Activated B cell treated with CpG ODN at 0.5 μM for 24 hours (primary cell): ENCODE results near the gene BPIFB2. TPM values are rescaled to one million over a fixed set of nuclear protein-coding genes. Genes with fewer than 3 reads are reported as not detected.
"Not testable (repeated sequence)": the region's sequence is repeated elsewhere in the genome, so short reads cannot be mapped to it uniquely, and the experiment has no call there.

Source experiments
- ATAC-seq: fragments of 200-7000 bp; cut with Tn5 transposase; one replicate; pipeline ENCODE4 v1.10.0; 2021; ENCODE audit warnings: low read depth, mild to moderate bottlenecking, moderate library complexity
- CTCF ChIA-PET: fragments of 350-600 bp; sonication (Branson Sonifier 250); formaldehyde crosslinking; loops from one replicate; lab custom pipeline; 2021; ENCODE audit warnings: antibody characterized with exemption; lab: Charles Lee
- POLR2A ChIA-PET: fragments of 350-600 bp; sonication (Branson Sonifier 250); formaldehyde crosslinking; loops from one replicate; lab custom pipeline; 2021; ENCODE audit warnings: antibody characterized with exemption; lab: Charles Lee
- DNase-seq: peaks from one replicate; pipeline ENCODE4 v3.0.0; 2022
- H3K27ac Mint-ChIP-seq: one replicate; pipeline ENCODE4 v1.8.0; 2020; ENCODE audit warnings: mixed read lengths
- H3K27me3 Mint-ChIP-seq: one replicate; pipeline ENCODE4 v1.8.0; 2021; ENCODE audit warnings: mixed read lengths
- H3K36me3 Mint-ChIP-seq: one replicate; pipeline ENCODE4 v1.8.0; 2021; ENCODE audit warnings: low read depth, mixed read lengths
- H3K4me1 Mint-ChIP-seq: one replicate; pipeline ENCODE4 v1.8.0; 2021; ENCODE audit warnings: mixed read lengths
- H3K4me3 Mint-ChIP-seq: one replicate; pipeline ENCODE4 v1.8.0; 2020; ENCODE audit warnings: mild to moderate bottlenecking, mixed read lengths
- H3K9me3 Mint-ChIP-seq: one replicate; pipeline ENCODE4 v1.8.0; 2020; ENCODE audit warnings: mixed read lengths
- intact Hi-C: fragments of 100-400 bp; cut with micrococcal nuclease; formaldehyde crosslinking; loops from one replicate; pipeline ENCODE4 v1.15.1; 2024
- total RNA-seq: library from RNA; stranded (reverse); gene quantifications from 2 replicates; pipeline ENCODE4 v1.2.3, GENCODE V29; 2022
- TF ChIP-seq, protein P1 (sequence below): fragments of 200-600 bp; IDR thresholded peaks from one replicate; pipeline ENCODE4 v1.8.0; 2022; ENCODE audit warnings: antibody characterized with exemption, mild to moderate bottlenecking

The BPIFB2 gene
- total RNA-seq, 1 donor from 2014 or later, result not detected

GRCh38 chr20:32960849-32961731 lies 46.4 kb upstream of the BPIFB2 start:
- Mint-ChIP-seq H3K9me3 (peaks cover 15% of the 10 kb centered on the region), H3K27me3 (peaks cover 3% of the 10 kb centered on the region), H3K4me1 (no peaks in the 10 kb centered on the region), H3K36me3 (peaks cover 6% of the 10 kb centered on the region), H3K4me3 (no peak overlapping the region), H3K27ac (no peak overlapping the region)
- intact Hi-C loops, result no loop called here
- no peak for ATAC-seq
- ChIA-PET CTCF (no interaction called here), POLR2A (no interaction called here)
- TF ChIP-seq, protein P1, sequence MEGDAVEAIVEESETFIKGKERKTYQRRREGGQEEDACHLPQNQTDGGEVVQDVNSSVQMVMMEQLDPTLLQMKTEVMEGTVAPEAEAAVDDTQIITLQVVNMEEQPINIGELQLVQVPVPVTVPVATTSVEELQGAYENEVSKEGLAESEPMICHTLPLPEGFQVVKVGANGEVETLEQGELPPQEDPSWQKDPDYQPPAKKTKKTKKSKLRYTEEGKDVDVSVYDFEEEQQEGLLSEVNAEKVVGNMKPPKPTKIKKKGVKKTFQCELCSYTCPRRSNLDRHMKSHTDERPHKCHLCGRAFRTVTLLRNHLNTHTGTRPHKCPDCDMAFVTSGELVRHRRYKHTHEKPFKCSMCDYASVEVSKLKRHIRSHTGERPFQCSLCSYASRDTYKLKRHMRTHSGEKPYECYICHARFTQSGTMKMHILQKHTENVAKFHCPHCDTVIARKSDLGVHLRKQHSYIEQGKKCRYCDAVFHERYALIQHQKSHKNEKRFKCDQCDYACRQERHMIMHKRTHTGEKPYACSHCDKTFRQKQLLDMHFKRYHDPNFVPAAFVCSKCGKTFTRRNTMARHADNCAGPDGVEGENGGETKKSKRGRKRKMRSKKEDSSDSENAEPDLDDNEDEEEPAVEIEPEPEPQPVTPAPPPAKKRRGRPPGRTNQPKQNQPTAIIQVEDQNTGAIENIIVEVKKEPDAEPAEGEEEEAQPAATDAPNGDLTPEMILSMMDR, result no peak
- no peak for DNase-seq

DNA sequence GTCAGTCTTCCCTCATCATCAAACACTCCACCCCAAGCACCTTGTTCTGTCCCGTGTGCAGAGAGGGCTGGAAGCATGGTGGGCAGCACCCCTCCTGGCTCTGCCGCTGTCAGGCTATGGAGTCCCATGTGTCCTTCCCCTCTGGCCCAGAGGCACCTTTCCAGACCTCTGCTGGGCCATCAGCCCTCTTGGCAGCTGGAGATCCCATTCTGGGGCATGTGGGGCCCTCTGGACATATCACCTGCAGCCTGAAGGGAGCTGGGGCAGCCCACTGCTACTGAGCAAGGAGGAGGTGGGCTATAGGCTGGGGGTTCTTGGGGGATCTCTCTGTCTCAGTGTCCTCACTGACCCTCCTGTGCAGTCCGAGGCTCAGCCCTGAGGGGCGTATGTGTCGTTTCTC lies 45.5 kb upstream of the BPIFB2 start:
- no peaks in the 10 kb centered on the region for H3K27me3 Mint-ChIP-seq
- TF ChIP-seq, protein P1, result no peak
- ATAC-seq (no peak), DNase-seq (no peak)
- POLR2A ChIA-PET, result no interaction called here
- H3K36me3 Mint-ChIP-seq, result no peaks in the 10 kb centered on the region
- CTCF ChIA-PET, result no interaction called here
- intact Hi-C loops, result no loop called here
- no peak overlapping the region for H3K4me3 Mint-ChIP-seq
- H3K4me1 Mint-ChIP-seq, result peaks cover 9% of the 10 kb centered on the region
- H3K9me3 Mint-ChIP-seq, result peaks cover 10% of the 10 kb centered on the region
- no peak overlapping the region for H3K27ac Mint-ChIP-seq

- CTCF ChIA-PET, result not testable (repeated sequence)
Measured at GRCh38 chr20:32962646-32963045, 44.9 kb upstream of the BPIFB2 start.

DNA sequence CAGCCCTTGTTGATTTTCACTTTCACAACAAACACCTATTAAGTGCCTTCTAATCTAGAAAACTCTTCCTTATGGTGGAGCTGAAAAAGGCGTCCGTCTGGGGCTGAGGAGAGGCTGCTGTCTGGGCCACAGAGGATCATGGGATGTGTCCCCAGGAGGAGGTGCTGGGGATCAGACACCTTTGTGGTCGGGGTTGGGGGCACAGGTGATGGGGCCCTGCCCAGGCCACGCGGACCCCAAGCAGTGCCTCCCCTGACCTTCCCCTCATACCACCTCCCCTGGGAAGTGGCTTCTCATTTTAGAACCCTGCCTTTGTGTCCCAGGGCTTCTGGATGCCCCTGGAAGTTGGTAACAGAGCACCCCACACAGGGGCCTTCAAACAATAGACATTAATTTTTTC lies 44.3 kb upstream of the BPIFB2 start:
- POLR2A ChIA-PET, result no interaction called here
- ATAC-seq (no peak), DNase-seq (no peak)
- Mint-ChIP-seq H3K27me3 (no peaks in the 10 kb centered on the region), H3K9me3 (peaks cover 1% of the 10 kb centered on the region), H3K4me3 (no peak overlapping the region), H3K36me3 (no peaks in the 10 kb centered on the region), H3K27ac (no peak overlapping the region), H3K4me1 (peaks cover 20% of the 10 kb centered on the region)
- CTCF ChIA-PET, result no interaction called here
- intact Hi-C loops, result no loop called here
- TF ChIP-seq, protein P1, result no peak

More at GRCh38 chr20:32962646-32963045, 44.9 kb upstream of the BPIFB2 start:
- peaks cover 15% of the 10 kb centered on the region for H3K4me1 Mint-ChIP-seq
- H3K27me3 Mint-ChIP-seq, H3K27ac Mint-ChIP-seq, intact Hi-C loops, H3K4me3 Mint-ChIP-seq, H3K36me3 Mint-ChIP-seq, ATAC-seq, H3K9me3 Mint-ChIP-seq, DNase-seq, POLR2A ChIA-PET: not testable (repeated sequence)

GRCh38 chr20:32964575-32964974 lies 42.9 kb upstream of the BPIFB2 start:
- Mint-ChIP-seq H3K9me3 (no peaks in the 10 kb centered on the region), H3K4me3 (no peak overlapping the region), H3K27ac (no peak overlapping the region), H3K27me3 (no peaks in the 10 kb centered on the region), H3K36me3 (no peaks in the 10 kb centered on the region), H3K4me1 (peaks cover 22% of the 10 kb centered on the region)
- ChIA-PET CTCF (no interaction called here), POLR2A (no interaction called here)
- intact Hi-C loops, result no loop called here
- TF ChIP-seq, protein P1, result no peak
- ATAC-seq, result no peak
- DNase-seq, result no peak
